ENCODE measurements around the gene FAM234B. TPM values are rescaled to one million over a fixed set of nuclear protein-coding genes. Genes with fewer than 3 reads are reported as not detected.
A peak's percentile ranks its signal among the peaks of the same experiment; 100 is the strongest.

FAM234B gene
- total RNA-seq, 6 donors from 2014 or later = 3.1 to 16.2 (median 8.8) TPM

DNA sequence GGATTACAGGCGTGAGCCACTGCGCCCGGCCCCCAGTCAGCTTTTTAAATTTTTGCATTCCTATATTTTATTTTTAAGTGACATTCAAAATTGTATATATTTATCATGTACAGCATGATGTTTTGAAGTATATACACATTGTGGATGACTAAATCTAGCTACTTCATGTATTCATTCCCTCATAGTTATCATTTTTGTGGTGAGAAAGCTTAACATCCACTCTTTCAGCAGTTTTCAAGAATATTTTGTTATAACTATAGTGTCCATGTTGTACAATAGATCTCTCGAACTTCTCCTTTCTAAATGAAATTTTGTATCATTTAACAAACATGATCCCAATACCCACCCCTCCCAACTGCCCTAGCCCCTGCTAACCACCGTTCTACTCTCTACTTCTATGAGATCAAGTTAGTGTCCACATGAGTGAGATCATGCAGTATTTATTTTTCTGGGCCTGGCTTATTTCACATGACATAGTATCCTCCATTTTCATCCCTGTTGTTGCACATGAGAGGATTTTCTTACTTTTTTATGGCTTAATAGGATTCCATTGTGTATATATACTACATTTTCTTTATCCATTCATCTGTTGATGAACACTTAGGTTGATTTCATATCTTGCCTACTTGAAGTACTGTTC lies 35.3 kb upstream of the FAM234B start:
- H3K9me3 ChIP-seq = no peaks in the 10 kb centered on the region
- peaks cover 0 to 9% (median 0%) of the 10 kb centered on the region in 4 donors for H3K4me1 ChIP-seq
- H3K4me3 ChIP-seq = no peak overlapping the region
- no peak overlapping the region for H3K27ac ChIP-seq
- no peaks in the 10 kb centered on the region for H3K36me3 ChIP-seq
- no peaks in the 10 kb centered on the region for H3K27me3 ChIP-seq
- ATAC-seq (ENCODE audit: low FRiP score in 2 of 2) (no peak), DNase-seq (no peak)
- 92 to 95% methylated on average over 5 of the region's 5 CpGs for WGBS, 2 donors
- no peak for TF ChIP-seq POLR2AphosphoS5 (IDR thresholded peaks at IDR 0.05)
- TF ChIP-seq EP300 (IDR thresholded peaks at IDR 0.05) = no peak
- TF ChIP-seq POLR2A (IDR thresholded peaks at IDR 0.05) = no peak
- TF ChIP-seq CTCF (IDR thresholded peaks at IDR 0.05) = no peak

DNA sequence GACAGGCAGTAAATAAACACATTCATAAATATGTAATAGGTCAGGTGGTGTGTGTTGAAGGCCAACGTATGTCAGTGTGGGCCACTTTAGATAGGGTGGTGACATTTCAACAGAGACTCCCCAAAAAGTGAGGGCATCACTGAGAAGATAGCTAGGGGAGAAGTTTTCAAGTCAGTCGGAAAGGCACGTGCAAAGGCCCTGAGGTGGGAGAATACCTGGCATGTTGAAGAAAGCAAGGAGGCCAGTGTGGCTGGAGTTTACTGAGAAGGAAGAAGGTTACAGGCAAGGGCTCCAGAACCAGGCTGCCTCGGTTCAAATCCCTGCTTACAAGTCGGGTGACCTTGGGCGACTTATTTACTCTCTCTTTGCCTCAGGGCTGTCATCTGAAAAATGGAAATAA lies 33.1 kb upstream of the FAM234B start:
- no peak overlapping the region for H3K27ac ChIP-seq
- 88 to 99% methylated on average over 6 of the region's 6 CpGs for WGBS, 2 donors
- no peaks in the 10 kb centered on the region for H3K9me3 ChIP-seq
- no peak overlapping the region for H3K4me3 ChIP-seq
- H3K27me3 ChIP-seq = no peaks in the 10 kb centered on the region
- no peak for DNase-seq
- H3K4me1 ChIP-seq = no peaks in the 10 kb centered on the region
- ATAC-seq (ENCODE audit: low FRiP score in 2 of 2) = no peak
- TF ChIP-seq POLR2A (IDR thresholded peaks at IDR 0.05) (no peak), EP300 (IDR thresholded peaks at IDR 0.05) (no peak), POLR2AphosphoS5 (IDR thresholded peaks at IDR 0.05) (no peak), CTCF (IDR thresholded peaks at IDR 0.05) (no peak)
- no peaks in the 10 kb centered on the region for H3K36me3 ChIP-seq

DNA sequence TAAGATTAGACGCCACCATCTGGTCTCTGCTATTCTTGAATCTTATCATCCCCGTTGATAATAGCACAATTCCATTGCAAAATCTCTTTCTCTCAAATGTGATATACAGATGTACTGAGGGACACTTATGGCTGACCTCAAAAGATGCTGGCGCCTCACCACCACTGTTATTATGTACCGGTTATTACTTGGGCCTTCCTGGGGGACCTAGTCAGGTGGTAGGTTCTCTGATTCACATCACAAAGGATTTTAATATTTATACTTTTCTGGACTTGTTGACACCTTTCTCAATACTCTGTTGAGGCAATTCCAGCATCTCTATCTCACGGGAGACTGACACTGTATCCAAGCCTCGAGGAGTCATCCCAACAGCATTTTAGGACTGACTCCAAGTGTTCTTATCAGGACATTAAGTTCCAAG lies 21.3 kb upstream of the FAM234B start:
- Histone ChIP-seq H3K27me3 (no peaks in the 10 kb centered on the region), H3K9me3 (no peaks in the 10 kb centered on the region), H3K27ac (no peak overlapping the region), H3K36me3 (no peaks in the 10 kb centered on the region), H3K4me3 (no peak overlapping the region), H3K4me1 (peaks cover 0 to 8% (median 2%) of the 10 kb centered on the region in 4 donors)
- TF ChIP-seq POLR2AphosphoS5 (IDR thresholded peaks at IDR 0.05) (no peak), POLR2A (IDR thresholded peaks at IDR 0.05) (no peak), EP300 (IDR thresholded peaks at IDR 0.05) (no peak), CTCF (IDR thresholded peaks at IDR 0.05) (no peak)
- WGBS, 2 donors = 80 to 81% methylated on average over 6 of the region's 6 CpGs
- DNase-seq = no peak
- no peak for ATAC-seq (ENCODE audit: low FRiP score in 2 of 2)

DNA sequence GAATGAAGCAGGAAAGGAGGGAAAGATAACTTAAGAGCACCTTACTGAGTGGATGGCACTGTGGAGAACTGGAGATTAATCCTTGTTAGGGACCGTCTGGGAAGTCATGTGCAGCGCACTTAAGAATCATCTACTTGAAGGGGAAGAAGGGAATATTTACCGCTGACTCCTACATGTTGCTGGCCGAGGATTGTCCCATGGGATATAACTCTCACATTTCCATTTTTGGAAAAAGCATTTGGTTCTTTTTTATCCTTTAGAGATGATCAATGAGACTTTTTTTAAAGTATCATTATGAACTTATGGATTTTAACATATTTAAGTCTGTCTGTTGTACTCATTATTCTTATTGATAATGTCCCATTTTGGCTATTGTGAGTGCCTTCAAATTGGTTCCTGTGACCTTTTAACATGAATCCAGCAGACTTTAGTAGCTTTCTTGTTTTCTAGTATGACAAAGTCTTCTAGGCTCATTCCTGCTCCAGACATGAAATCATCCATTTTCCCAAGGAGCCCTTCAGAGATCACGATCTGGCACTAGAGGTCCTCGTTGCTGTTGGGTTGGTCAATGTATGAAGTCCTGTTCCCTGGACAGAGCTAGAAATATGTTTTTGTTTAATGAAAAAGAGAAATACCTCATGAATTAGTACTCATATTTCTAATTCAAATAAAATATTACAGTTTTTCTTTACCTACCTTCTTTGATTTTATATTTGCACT lies 20.2 kb upstream of the FAM234B start:
- WGBS, 2 donors = 56 to 74% methylated on average over 6 of the region's 6 CpGs
- DNase-seq = peak in 1 of 2 donors; percentile 27
- ATAC-seq (ENCODE audit: low FRiP score in 2 of 2) = peak; percentile 73 to 77

More for the DNA sequence above, 20.2 kb upstream of the FAM234B start:
- H3K27ac ChIP-seq = no peak overlapping the region
- H3K9me3 ChIP-seq = no peaks in the 10 kb centered on the region
- no peak overlapping the region for H3K4me3 ChIP-seq
- TF ChIP-seq EP300 (IDR thresholded peaks at IDR 0.05) (no peak), POLR2AphosphoS5 (IDR thresholded peaks at IDR 0.05) (no peak), CTCF (IDR thresholded peaks at IDR 0.05) (peak in 3 of 6 experiments; percentile 9 to 39 (median 10)), POLR2A (IDR thresholded peaks at IDR 0.05) (no peak)
- peaks cover 0 to 8% (median 2%) of the 10 kb centered on the region in 4 donors for H3K4me1 ChIP-seq
- no peaks in the 10 kb centered on the region for H3K36me3 ChIP-seq
- no peaks in the 10 kb centered on the region for H3K27me3 ChIP-seq

Measured in upper lobe of left lung (tissue), 6 donors.